ENCODE data around the gene ACTR2.
"Not testable (repeated sequence)": the region's sequence is repeated elsewhere in the genome, so short reads cannot be mapped to it uniquely, and the experiment has no call there.

Gene ACTR2

GRCh38 chr2:65300134-65300760, 72.6 kb downstream of the ACTR2 start:
- no peak overlapping the region for H3K4me3 ChIP-seq (ENCODE audit: low read depth, low read length)

GRCh38 chr2:65300761-65301711, 73.4 kb downstream of the ACTR2 start:
- DNase-seq (ENCODE audit: low read depth), result peak; percentile 73
- H3K4me3 ChIP-seq (ENCODE audit: low read depth, low read length), result peak overlapping the region; percentile 11

More at GRCh38 chr2:65300134-65300760, 72.6 kb downstream of the ACTR2 start:
- DNase-seq (ENCODE audit: low read depth), result peak; percentile 74

- H3K4me3 ChIP-seq (ENCODE audit: low read depth, low read length), result no peak overlapping the region
- DNase-seq (ENCODE audit: low read depth), result no peak
Observed at GRCh38 chr2:65305934-65306333, 78.3 kb downstream of the ACTR2 start.

GRCh38 chr2:65309699-65310098, 82.1 kb downstream of the ACTR2 start:
- no peak for DNase-seq (ENCODE audit: low read depth)
- no peak overlapping the region for H3K4me3 ChIP-seq (ENCODE audit: low read depth, low read length)

DNA sequence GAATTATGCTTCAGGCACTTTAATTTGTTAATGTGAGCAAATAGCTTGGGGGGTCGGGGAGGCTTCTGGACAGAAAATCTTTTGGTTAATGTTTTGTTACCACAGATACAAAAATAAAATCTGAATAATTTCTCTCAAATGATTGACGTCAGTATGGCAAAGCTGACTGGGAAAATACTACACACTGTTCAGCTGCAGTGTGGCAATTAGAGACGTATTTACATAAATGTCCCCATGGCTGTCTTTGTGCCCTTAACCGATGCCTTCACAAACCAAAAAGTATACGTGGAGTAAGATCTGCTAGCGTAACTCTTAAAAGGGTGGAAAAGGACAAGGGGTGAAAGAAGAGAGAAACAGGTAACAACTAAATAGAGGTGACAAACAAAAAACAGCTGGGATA, 83.4 kb downstream of the ACTR2 start:
- no peak for DNase-seq (ENCODE audit: low read depth)
- no peak overlapping the region for H3K4me3 ChIP-seq (ENCODE audit: low read depth, low read length)

- no peak for DNase-seq (ENCODE audit: low read depth)
- H3K4me3 ChIP-seq (ENCODE audit: low read depth, low read length), result no peak overlapping the region
Observed at GRCh38 chr2:65311596-65311995, 84.0 kb downstream of the ACTR2 start.

GRCh38 chr2:65313126-65313953, 85.7 kb downstream of the ACTR2 start:
- H3K4me3 ChIP-seq (ENCODE audit: low read depth, low read length), result no peak overlapping the region
- DNase-seq (ENCODE audit: low read depth), result no peak

GRCh38 chr2:65313954-65314256, 86.3 kb downstream of the ACTR2 start:
- DNase-seq (ENCODE audit: low read depth), result no peak
- H3K4me3 ChIP-seq (ENCODE audit: low read depth, low read length), result no peak overlapping the region

- H3K4me3 ChIP-seq (ENCODE audit: low read depth, low read length), result no peak overlapping the region
- no peak for DNase-seq (ENCODE audit: low read depth)
Observed at GRCh38 chr2:65314801-65315441, 87.3 kb downstream of the ACTR2 start.

DNA sequence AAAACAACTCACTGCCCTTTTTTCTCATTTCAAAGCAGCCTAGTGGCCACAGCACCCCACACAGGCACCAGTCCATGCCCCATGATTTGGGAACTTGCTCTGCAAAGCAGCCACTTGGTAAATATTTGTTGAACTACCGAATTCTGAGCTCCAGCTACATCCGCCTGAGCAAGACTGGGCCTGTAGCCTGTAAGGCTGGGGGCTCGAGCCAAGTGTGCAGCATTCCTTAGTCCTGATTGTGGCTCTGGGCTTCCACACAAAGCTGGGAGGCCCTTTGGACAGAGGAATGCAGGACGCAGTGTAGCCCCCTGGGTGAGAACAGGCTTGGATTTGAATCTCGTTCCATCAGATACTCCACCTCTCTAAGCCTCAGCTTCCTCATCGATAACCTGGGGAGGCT, 88.4 kb downstream of the ACTR2 start:
- DNase-seq (ENCODE audit: low read depth), result peak; percentile 51
- H3K4me3 ChIP-seq (ENCODE audit: low read depth, low read length), result no peak overlapping the region

DNA sequence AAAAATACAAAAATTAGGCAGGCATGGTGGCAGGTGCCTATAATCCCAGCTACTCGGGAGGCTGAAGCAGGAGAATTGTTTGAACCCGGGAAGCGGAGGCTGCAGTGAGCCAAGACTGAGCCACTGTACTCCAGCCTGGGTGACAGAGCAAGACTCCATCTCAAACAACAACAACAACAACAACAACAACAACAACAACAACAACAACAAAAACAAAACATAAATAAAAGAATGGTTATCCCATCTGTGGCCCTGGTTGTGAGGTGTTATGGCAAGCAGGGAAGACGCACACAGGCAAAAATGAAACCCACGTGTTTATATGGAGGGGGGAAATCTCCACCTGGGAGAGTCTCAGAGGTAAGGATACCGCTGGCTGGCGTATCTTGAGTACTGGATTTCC, 89.7 kb downstream of the ACTR2 start:
- not testable (repeated sequence) for H3K4me3 ChIP-seq (ENCODE audit: low read depth, low read length); DNase-seq (ENCODE audit: low read depth)

DNA sequence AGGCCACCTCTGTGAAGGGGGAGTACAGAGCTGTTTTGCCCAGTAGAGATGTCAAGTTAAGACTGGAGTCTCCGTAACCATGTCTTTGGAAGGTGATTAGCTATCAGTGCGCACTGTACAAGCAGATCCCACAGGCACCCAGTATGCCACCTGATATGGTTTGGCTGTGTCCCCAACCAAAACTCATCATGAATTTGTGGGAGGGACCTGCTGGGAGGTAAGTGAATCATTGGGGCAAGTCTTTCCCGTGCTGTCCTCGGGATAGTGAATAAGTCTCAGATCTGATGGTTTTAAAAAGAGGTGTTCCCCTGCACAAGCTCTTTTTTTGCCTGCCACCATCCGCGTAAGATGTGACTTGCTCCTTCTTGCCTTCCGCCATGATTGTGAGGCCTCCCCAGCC, 90.2 kb downstream of the ACTR2 start:
- no peak for DNase-seq (ENCODE audit: low read depth)
- H3K4me3 ChIP-seq (ENCODE audit: low read depth, low read length), result no peak overlapping the region

GRCh38 chr2:65319072-65319673, 91.5 kb downstream of the ACTR2 start:
- no peak for DNase-seq (ENCODE audit: low read depth)
- no peak overlapping the region for H3K4me3 ChIP-seq (ENCODE audit: low read depth, low read length)

DNA sequence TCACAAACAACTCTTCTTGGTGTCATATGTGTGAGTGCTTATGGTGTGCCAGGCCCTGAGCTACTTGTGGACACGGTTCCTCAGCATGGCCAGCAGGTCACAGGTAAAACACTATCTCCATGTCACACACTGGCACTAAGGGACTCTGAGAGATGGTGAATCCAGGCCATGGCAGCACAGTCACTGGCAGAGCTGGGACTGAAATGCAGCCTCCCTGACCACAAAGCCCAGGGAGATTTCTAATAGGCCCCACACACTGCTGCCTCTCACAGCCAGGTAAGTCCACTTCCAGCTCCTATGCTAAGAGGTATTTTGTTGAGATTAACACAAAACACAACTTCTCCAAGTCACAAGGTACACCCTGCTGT, 92.0 kb downstream of the ACTR2 start:
- no peak for DNase-seq (ENCODE audit: low read depth)
- no peak overlapping the region for H3K4me3 ChIP-seq (ENCODE audit: low read depth, low read length)

- H3K4me3 ChIP-seq (ENCODE audit: low read depth, low read length), result no peak overlapping the region
- peak; percentile 92 for DNase-seq (ENCODE audit: low read depth)
Observed at GRCh38 chr2:65320042-65320725, 92.6 kb downstream of the ACTR2 start.

Data from skeletal muscle cell (primary cell).